ENCODE results near the gene SCN5A. TPM values are rescaled to one million over a fixed set of nuclear protein-coding genes. Genes with fewer than 3 reads are reported as not detected.

SCN5A gene
- total and polyA plus RNA-seq, 8 donors = 0.09 to 0.97 (median 0.83) TPM

DNA sequence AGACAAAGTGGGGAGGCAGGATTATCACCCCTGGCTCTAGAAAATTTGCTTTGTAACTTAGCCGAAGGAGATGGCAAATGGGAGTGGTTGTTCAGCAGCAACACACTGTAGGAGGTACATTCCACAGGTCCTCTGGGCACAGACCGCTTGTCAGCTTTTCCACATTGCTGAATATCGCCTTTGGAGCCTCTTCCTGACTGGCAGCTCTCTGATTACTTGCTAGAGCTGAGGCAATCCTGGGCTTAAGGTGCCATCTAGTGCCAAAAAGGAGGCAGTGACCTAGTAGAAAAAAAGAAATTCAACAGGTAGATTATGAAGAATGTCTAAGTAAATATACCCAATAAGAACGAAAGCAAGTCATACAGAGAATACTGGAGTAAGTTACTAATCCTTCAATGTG, 13.1 kb upstream of the SCN5A start:
- H3K4me1 ChIP-seq = no peaks in the 10 kb centered on the region
- DNase-seq (no peak), ATAC-seq (no peak)
- no peaks in the 10 kb centered on the region for H3K36me3 ChIP-seq
- peaks cover 0 to 20% of the 10 kb centered on the region in 2 donors for H3K9me3 ChIP-seq
- no peak overlapping the region for H3K4me3 ChIP-seq
- peaks cover 14 to 30% of the 10 kb centered on the region in 2 donors for H3K27me3 ChIP-seq
- H3K27ac ChIP-seq = no peak overlapping the region
- intact Hi-C loops (cut with DNase I) = no loop called here
- no peak for TF ChIP-seq CTCF (IDR thresholded peaks at IDR 0.05)

GRCh38 chr3:38658841-38659240, 9.4 kb upstream of the SCN5A start:
- DNase-seq = no peak
- ATAC-seq = no peak
- H3K9me3 ChIP-seq = peaks cover 0 to 20% of the 10 kb centered on the region in 2 donors
- H3K27me3 ChIP-seq = peaks cover 21 to 66% of the 10 kb centered on the region in 2 donors
- TF ChIP-seq CTCF (IDR thresholded peaks at IDR 0.05) = no peak
- no peaks in the 10 kb centered on the region for H3K4me1 ChIP-seq
- no peak overlapping the region for H3K27ac ChIP-seq
- intact Hi-C loops (cut with DNase I) = no loop called here
- H3K36me3 ChIP-seq = no peaks in the 10 kb centered on the region
- H3K4me3 ChIP-seq = no peak overlapping the region

DNA sequence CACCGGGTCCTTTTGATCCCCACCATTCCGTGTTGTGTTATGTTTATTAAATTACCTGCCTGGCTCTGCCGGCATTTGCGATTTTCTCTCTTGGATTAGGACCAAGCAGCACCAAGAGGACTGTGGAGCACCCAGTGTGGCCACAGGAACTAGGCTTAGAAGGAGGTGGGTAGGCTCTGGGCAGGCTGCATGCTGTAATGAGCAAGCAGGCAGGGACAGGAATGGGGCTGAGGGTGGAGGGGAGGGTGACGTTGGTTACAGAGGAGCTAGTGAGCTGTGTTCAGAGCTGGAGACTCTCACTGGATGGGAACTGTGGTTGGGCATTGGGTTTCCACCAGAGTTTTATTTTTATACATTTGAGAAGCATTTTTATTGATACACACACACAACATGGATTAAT, 7.9 kb upstream of the SCN5A start:
- Histone ChIP-seq H3K9me3 (peaks cover 0 to 13% of the 10 kb centered on the region in 2 donors), H3K4me1 (no peaks in the 10 kb centered on the region), H3K27ac (no peak overlapping the region), H3K36me3 (no peaks in the 10 kb centered on the region), H3K4me3 (no peak overlapping the region), H3K27me3 (peaks cover 21 to 80% of the 10 kb centered on the region in 2 donors)
- DNase-seq = no peak
- intact Hi-C loops (cut with DNase I) = no loop called here
- no peak for TF ChIP-seq CTCF (IDR thresholded peaks at IDR 0.05)
- ATAC-seq = no peak

GRCh38 chr3:38655708-38656300, 6.3 kb upstream of the SCN5A start:
- peaks cover 26 to 95% of the 10 kb centered on the region in 2 donors for H3K27me3 ChIP-seq

More at GRCh38 chr3:38655708-38656300, 6.3 kb upstream of the SCN5A start:
- intact Hi-C loops (cut with DNase I) = no loop called here
- peak in 1 of 2 donors; percentile 26 for TF ChIP-seq CTCF (IDR thresholded peaks at IDR 0.05)
- Histone ChIP-seq H3K9me3 (peaks cover 0 to 1% of the 10 kb centered on the region in 2 donors), H3K36me3 (no peaks in the 10 kb centered on the region), H3K4me3 (no peak overlapping the region), H3K4me1 (peaks cover 0 to 6% of the 10 kb centered on the region in 2 donors), H3K27ac (no peak overlapping the region)
- DNase-seq = peak in 1 of 4 donors; percentile 40
- ATAC-seq = peak; percentile 36

Measured in left lung (tissue), 10 donors.